Measurements from ENCODE around the gene SPAG16.

The SPAG16 gene

GRCh38 chr2:213284105-213285090, at the start of gene SPAG16:
TSS of gene SPAG16 (plus strand) at chr2:213284464.
- peak; percentile 97 for DNase-seq

- no peak for DNase-seq
Measured at GRCh38 chr2:213234641-213235040, 49.6 kb upstream of the SPAG16 start.

GRCh38 chr2:213235741-213236140, 48.5 kb upstream of the SPAG16 start:
- no peak for DNase-seq

GRCh38 chr2:213237251-213237650, 47.0 kb upstream of the SPAG16 start:
- no peak for DNase-seq

GRCh38 chr2:213237787-213238186, 46.5 kb upstream of the SPAG16 start:
- DNase-seq = no peak

GRCh38 chr2:213238753-213239495, 45.3 kb upstream of the SPAG16 start:
- DNase-seq = no peak

GRCh38 chr2:213241817-213242216, 42.4 kb upstream of the SPAG16 start:
- no peak for DNase-seq

- no peak for DNase-seq
Measured at GRCh38 chr2:213242653-213243052, 41.6 kb upstream of the SPAG16 start.

GRCh38 chr2:213243189-213244044, 40.8 kb upstream of the SPAG16 start:
- peak; percentile 22 for DNase-seq

GRCh38 chr2:213246497-213247281, 37.6 kb upstream of the SPAG16 start:
- DNase-seq = peak; percentile 53

- DNase-seq = no peak
Measured at GRCh38 chr2:213247566-213247965, 36.7 kb upstream of the SPAG16 start.

- no peak for DNase-seq
Measured at GRCh38 chr2:213248637-213249036, 35.6 kb upstream of the SPAG16 start.

- no peak for DNase-seq
Measured at GRCh38 chr2:213249502-213249901, 34.8 kb upstream of the SPAG16 start.

- peak; percentile 65 for DNase-seq
Measured at GRCh38 chr2:213251618-213252017, 32.6 kb upstream of the SPAG16 start.

GRCh38 chr2:213252206-213252605, 32.1 kb upstream of the SPAG16 start:
- DNase-seq = no peak

GRCh38 chr2:213253162-213253561, 31.1 kb upstream of the SPAG16 start:
- DNase-seq = no peak

GRCh38 chr2:213259266-213259665, 25.0 kb upstream of the SPAG16 start:
- DNase-seq = no peak

GRCh38 chr2:213261237-213261636, 23.0 kb upstream of the SPAG16 start:
- no peak for DNase-seq

- no peak for DNase-seq
Measured at GRCh38 chr2:213261715-213262114, 22.5 kb upstream of the SPAG16 start.

- no peak for DNase-seq
Measured at GRCh38 chr2:213265679-213266078, 18.6 kb upstream of the SPAG16 start.

GRCh38 chr2:213266421-213266820, 17.8 kb upstream of the SPAG16 start:
- DNase-seq = no peak

GRCh38 chr2:213271947-213272346, 12.3 kb upstream of the SPAG16 start:
- DNase-seq = no peak
